Measurements from ENCODE around the gene NTMT1.
"Not testable (repeated sequence)": the region's sequence is repeated elsewhere in the genome, so short reads cannot be mapped to it uniquely, and the experiment has no call there.

Gene NTMT1

DNA sequence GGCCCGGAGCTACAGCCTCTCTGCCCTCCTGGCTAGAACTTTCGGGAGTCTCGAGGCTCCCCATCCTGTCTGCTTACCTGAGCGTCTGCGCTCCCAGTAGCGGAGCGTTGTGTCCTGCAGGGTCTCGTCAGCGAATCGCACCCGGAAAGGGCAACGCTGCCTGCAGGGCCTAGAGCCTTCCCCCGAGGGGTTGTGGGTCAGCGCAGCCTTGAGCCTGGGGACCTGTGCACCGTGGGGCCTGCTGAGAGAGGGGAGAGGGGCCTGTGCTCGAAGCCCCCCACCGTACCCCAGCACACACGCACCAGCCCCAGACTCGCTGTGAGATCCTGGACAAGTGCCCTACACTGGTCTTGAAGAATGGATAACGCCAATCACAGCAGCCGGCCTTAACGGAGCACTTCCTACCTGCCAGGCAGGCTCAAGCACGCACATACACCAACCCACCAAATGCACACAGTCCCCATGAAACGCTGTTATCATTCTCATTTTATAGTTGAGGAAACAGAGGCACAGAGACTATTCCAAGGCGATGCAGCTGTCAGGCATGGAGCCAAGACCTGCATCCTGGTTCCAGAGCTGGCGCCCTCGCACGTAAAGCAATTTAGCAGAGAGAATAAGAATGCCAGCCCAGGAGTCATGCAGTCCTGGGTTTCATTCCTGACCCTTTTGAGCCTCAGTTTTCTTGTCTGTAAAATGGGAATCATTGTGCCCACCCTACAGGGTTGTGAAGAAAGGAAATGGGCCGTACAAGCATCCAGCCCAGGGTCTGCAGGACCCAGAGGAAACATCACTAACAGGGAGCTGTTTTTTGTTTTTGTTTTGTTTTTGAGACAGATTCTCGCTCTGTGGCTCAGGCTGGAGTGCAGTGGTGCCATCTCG, 10.3 kb upstream of the NTMT1 start:
- no peak for DNase-seq

DNA sequence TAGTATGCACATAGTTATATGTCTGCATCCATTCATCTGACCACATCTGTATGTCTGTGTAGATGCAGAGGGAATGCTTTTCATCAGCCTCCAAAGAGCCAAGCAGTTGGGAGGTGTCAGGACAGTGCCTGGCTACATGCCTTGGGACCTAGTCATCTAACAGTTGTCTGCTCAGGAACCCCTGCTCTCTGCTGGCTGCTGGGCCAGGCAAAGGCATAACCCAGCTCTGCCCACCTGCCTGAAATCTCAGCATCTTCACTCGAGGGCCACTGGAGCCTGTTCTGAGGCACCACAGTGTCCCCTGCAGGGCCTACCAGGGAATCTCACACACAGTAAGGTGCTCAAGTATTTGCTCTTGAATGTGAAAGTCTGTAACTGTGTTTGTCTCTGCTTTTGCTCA, 8.8 kb upstream of the NTMT1 start:
- DNase-seq = peak; percentile 54

- peak; percentile 41 for DNase-seq
Measured at GRCh38 chr9:129619787-129620668, 5.9 kb upstream of the NTMT1 start.

DNA sequence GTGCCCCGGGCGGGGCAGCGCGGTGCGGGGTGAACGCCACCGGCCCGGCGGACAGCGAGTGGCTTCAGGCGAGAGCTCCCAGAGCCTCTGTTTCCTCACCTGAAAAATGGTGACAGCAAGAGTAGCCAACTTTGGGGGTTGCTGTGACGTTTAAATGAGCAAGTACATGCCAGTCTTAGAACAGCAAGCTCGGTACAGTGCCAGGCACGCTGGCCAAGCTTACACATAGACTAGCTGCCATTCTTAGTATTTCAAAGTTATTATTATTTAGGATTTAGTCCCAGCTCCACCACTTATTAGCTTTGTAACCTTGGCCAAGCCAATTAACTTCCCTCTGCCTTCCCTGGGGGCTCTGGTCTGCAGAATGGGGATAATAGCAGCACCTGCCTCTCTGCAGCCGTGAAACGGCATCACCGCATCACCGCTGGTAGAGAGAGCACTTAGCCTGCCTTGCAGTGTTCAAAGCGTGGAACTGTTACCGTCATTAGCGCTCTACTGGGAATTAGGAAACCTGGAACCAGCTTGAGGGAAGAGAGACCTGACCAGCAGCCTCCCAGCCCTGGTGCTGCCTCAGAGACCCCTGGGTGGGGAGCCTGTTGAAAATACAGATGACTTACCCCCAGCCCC, 5.2 kb upstream of the NTMT1 start, which contains the start of gene C9orf50:
C9orf50 (minus strand) TSS at position 433 of the 627 bp plus-strand sequence. CDS start 527 bp downstream, outside the sequence.
- no peak for DNase-seq

GRCh38 chr9:129623331-129623730, 2.6 kb upstream of the NTMT1 start:
- DNase-seq = peak; percentile 34

- DNase-seq = peak; percentile 45
Measured at GRCh38 chr9:129624168-129624759, 1.7 kb upstream of the NTMT1 start.

- DNase-seq = no peak
Measured at GRCh38 chr9:129624947-129625346, 1.0 kb upstream of the NTMT1 start.

DNA sequence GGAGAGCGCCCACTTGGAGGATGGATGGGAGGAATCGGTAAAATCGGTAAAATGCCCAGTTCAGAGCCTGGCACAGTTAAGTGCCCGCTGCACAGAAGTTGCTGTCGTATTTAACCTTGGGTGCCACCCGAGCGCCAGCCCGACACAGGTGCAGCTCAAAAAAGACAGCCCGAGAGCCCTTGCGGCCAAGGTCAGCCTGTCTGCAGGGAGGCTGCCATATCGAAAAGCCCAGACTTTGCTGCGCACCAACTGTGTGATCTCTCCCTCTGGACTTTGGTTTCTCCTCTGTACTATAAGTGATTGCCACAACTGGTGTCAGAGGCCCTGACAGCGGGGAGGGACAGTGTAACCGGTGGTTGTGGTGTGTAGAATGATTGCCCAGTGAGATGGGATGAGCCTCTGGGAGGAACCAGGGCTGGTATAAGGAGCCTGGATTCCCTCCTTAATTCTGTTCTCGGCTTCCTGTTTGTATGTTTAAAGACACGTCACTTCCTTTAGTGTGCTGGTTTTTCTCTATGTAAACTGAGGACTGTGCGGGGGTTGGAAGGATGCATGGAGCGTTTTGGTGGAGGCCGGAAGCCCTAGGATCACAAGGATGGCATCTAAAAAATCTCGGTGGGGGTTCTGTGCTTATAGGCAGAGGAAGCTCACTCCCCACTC, 792 bp downstream of the NTMT1 start:
- DNase-seq = peak; percentile 78

DNA sequence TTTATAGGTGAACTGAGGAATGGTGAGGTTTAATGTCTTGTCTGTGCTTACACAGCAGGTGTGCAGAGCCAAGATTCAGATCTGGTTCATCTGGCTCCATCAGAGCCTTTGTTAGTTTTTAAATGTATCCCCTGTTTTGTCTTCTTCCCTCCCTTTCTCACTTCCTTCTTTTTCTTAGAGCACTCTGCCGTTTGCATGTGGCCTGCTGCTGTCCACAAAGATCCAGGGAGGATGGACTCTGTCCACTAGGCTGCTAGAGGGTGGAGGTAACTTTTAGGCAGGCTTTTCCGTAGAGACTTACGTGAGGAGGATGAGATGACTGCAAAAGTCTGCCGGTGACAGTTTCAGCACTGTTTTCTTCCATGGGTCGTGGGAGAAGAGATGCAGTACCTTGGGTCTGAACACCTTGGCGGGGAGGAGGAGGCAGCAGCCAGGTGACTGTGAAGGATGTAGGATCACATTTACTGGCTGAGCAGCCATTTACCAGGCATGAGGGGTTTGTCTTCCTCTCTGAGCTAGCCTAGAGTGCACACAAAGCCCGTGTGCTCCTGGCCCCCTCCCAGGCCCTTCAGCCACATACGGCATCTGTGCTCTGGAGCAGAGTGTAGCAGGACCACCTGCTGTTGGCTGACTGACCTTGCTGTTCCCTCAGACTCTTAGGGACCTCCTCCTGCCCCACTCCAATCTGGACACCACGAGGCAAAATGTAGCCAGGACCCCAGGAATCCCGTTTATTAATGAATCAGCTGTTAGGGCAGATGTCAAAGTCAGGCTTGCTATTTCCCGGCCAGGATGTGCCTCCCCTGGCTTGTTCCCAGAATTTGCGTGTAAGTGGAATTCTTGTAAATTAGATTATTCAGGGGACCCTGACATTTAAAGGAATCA, 1.8 kb downstream of the NTMT1 start:
- no peak for DNase-seq

DNA sequence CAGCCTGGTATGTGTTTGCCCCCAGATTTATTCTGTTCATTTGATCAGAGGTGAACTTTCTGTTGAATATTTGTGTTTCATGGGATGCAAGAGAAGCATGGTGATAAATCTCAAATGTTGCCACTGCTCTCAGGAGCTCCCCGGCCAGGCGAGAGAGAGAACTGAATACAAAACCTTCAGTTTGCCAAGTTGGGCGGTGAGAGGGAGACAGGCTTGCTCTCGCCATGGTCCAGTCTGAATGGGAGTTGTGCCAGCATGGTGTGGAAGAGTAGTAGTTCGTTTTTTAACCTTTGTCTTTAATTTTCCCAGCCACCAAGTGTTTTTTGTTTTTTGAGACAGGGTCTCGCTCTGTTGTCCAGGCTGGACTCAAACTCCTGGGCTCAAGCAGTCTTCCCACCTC, 2.7 kb downstream of the NTMT1 start:
- DNase-seq = no peak

DNA sequence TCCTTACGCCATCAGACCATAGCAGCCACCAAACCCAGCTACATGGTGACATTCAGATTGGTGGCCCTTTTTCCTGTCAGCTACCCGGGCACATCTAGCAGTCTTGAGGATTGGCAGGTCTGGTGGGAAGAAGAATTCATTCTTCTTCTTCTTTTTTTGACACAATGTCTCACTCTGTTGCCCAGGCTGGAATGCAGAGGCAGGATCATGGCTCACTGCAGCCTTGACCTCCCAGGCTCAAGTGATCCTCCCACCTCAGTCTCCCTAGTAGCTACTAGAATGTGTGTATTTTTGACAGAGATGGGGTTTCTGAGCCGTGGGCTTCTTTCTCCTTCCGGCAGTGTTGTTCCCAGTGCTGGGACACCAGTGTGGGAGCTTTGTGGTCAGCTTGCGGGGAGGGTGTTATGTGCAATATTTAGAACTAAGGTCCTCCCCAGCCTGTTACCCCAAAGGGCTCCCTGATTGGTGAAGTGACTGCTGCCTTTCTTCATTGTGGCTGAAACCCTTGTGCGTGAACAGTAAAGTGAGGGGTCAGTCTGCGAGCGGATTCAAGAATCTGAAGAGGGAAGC, 3.4 kb downstream of the NTMT1 start:
- DNase-seq = no peak

- DNase-seq = no peak
Measured at GRCh38 chr9:129630967-129631673, 5.2 kb downstream of the NTMT1 start.

DNA sequence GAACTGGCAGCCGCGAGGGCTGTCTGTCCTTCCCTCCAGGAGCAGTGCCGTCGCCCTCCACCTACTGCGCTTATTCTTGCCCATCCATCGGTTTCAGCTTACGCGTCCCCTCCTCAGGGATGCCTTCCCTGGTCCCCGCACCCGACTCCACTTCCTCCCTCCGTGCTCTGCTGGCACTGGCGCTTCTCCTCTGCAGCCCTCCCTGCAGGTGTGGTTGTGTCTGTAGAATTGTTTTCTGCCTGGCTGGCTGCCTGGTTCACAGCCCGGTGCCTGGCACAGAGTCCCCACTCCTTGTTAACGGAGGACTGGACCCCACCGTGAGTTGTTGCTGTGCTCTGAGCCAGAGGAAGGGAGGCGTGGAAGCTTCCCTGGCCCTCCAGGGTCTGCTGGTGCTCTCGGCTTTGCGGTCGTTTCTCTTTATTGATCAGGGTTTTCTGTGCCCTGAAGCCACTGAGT, 5.7 kb downstream of the NTMT1 start:
- DNase-seq = no peak

DNA sequence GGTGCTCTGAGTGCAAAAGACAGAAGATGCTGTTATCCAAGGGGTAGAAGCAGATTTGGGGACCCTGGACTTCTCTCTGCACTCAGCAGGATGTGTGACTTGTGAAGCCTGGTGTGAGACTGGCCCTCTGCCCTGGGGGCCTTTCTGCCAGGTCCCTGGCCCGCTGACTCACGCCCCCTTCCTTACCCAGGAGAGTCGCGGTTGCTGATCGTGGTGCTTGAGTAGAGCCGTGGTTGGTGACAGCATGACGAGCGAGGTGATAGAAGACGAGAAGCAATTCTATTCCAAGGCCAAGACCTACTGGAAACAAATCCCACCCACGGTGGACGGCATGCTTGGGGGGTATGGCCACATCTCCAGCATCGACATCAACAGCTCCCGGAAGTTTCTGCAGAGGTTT, 6.5 kb downstream of the NTMT1 start:
- no peak for DNase-seq

GRCh38 chr9:129633207-129633606, 7.2 kb downstream of the NTMT1 start:
- no peak for DNase-seq

DNA sequence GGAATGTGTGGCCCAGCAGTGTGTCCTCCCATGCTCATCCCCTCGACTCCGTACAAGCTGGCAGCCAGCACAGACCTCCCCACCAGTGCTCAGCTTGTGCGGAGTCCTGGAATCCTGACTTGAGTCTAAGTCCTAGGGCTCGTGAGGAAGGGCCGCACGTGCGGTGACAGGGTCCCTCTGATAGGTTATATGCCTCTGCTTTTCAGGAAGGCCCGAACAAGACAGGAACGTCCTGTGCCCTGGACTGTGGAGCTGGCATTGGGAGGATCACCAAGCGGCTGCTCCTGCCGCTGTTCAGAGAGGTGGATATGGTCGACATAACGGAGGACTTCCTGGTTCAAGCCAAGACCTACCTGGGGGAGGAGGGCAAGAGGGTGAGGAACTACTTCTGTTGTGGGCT, 7.9 kb downstream of the NTMT1 start:
- DNase-seq = no peak

DNA sequence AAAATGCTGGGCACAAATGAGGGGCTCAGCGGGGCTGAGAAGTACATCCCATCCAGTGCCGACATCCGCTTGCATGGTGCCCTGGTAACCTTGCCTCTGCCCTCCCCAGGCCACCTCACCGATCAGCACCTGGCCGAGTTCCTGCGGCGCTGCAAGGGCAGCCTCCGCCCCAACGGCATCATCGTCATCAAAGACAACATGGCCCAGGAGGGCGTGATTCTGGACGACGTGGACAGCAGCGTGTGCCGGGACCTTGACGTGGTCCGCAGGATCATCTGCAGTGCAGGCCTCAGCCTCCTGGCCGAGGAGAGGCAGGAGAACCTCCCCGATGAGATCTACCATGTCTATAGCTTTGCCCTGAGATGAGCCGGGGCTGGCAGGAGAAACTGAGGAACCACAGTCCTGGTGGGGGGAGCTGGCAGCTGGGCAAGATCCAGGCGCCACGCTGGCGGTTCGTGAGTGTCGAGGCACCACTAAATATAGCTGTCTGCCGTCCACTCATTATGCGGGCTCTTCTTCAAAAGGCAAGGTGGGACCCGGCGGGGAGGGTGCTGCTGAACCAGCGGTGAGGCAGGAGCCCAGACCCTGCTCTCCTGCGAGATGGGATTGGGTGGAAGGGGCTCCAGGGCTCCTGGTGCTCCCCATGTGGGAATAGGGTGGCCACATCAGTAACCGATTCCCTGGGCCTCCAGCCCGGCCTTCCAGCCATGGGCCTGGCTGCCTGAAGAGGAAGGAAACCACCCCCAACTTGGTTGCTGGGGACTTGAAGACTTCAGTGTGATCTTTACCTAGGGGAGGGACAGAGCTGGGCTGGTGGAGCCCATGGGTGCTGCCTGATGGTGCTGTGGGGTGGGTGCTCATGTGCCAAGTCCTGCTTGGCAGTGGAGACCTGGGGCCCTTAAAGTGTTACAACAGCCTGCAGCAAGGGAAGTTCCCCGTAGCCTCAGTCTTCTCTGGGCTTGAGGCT, 9.4 kb downstream of the NTMT1 start:
- no peak for DNase-seq

DNA sequence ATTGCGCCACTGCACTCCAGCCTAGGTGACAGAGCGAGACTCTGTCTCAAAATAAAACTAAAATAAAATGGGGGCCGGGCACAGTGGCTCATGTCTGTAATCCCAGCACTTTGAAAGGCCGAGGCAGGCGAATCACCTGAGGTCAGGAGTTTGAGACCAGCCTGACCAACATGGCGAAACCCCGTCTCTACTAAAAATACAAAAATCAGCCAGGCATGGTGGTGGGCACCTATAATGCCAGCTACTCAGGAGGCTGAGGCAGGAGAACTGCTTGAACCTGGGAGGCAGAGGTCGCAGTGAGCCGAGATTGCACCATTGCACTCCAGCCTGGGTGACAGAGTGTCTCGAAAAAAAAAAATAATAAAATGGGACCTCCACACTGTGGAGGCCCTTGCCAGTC, 10.4 kb downstream of the NTMT1 start:
- DNase-seq = not testable (repeated sequence)

GRCh38 chr9:129637102-129637501, 11.1 kb downstream of the NTMT1 start:
- DNase-seq = no peak

All from HCEC 1CT (cell line).